ENCODE data around the gene RP9.

- TF ChIP-seq POLR2A (IDR thresholded peaks at IDR 0.05) (no peak), CTCF (IDR thresholded peaks at IDR 0.05) (no peak)
These were observed 49.6 kb downstream of the RP9 start for GRCh38 chr7:33059635-33060034.

Measured in adrenal gland (tissue), 5 donors.